HG03060 (cell line): ENCODE measurements around the gene ZFPM1.

Source experiments
- ATAC-seq: cut with Tn5 transposase; IDR thresholded peaks from one replicate; pipeline ENCODE4 v1.9.1; 2021; ENCODE audit warnings: low read depth, moderate number of reproducible peaks; ENCODE audit not compliant: unreplicated experiment

ZFPM1 gene

DNA sequence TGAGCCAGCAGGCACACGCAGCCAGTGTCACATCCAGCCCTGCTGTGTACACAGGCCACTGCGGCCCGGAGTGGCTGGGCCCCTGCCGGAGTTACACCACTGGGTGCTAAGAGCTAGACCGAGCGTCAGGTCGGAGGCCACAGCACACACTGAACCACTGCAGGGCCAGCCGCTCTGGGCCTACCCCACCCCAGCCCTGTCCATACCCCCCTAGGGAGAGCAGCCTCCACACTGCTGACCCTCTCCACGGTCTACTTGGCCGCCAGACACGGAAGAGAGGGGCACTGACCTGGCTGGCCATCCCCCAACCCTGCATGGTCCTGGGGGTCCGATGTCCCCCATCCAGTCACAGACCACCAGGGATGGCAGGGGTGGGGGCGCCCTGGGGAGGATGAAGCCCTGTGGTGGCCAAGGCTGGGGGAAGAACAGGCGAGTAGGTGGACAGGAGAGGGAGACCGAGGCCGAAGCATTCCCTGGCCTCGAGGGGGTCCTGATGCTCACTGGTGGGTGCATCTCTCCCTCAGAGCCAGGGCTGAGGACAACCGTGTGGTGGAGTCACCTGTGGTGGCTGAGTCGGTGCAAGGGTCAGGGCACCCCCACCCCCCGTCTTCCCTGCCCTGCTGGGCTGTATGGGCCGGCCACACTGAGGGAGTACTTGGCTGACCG is 82.2 kb downstream of the ZFPM1 start:
- ATAC-seq, result no peak

DNA sequence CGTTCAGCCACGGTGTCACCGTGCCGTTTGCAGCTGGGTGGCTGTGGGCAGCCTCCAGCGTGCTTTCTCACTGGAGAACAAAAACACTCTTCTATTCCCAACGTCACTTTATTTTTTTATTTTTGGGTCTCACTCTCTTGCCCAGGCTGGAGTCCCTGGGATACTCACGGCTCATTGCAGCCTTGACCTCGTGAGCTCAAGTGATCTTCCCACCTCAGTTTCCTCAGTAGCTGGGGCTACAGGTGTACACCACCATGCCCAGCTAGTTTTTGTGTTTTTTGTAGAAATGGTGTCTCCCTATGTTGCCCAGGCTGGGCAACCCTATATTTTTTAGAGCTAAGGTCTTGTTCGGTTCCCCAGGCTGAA is 82.8 kb downstream of the ZFPM1 start:
- no peak for ATAC-seq

DNA sequence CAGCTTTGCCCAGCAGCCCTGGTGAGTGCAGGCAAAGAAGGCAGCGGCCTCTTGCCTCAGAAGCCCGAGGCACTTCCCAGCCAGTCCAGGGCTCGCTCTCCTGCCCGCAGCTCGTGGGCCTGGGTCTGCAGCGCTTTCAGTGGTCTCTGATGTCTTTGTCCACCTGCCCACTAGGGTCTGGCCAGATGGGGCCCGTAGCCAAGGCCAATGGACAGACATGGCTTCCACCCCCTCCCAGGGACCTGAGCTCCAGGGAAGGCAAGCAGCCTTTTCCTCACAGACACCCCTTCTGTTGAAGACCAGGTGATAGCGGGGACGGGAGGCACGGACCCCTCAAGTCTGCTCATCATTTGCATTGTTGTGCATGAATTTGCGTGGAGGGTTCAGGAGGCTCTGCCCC is 83.4 kb downstream of the ZFPM1 start:
- no peak for ATAC-seq

DNA sequence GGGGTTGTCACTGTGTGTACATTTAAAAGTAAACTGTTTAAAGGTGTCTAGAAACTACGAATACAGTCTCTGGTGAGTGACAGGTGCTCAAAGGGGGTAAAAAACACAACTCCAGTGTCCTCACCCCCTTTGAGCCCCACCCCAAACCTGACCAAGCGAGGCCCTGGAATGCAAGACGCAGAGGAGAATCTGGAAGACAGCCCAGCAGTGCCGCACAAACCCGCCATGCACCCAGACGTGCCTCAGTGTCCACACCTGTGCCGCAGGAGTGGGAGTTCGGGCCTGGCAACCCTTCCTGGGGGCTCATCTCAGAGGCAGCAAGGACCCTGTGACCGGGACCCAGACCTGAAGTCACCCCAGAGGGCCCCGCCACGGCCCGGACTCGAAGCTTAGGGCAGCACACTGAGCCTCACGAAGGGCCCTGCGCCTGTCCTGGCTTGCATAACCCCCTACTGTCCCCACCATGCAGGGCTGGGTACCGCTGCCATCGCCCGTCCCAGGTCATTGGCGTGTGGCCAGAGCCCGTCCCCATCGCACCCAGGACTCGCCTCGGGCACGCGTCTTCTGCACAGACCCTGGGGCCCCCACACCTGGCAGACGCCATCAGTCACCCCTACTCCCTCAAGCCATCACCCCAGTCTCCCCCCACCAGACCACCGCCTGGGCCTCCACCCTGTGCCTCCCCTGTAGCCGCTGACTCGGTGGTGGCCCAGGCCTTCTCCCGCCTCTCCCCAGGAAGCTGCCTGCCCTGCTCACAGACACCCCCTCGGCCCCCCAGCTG is 84.1 kb downstream of the ZFPM1 start:
- ATAC-seq, result no peak

DNA sequence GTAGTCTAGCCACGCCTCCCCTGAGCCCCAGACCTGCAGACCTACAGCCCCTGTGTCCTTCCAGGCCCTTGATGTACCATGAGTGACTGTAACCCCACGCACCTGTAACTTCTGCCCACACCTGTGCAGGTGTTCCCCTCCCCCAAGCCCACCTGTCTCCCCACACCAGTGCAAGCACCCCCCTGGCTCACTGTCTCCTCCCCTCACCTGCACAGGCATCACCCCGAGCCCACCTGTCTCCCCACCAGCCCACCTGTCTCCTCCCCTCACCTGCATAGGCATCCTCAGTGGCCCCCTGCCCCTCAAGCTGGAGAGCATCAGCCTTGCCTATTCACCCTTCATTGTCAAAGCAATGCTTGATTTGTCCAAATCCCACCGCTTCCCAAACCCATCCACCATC is 84.8 kb downstream of the ZFPM1 start:
- ATAC-seq, result no peak

DNA sequence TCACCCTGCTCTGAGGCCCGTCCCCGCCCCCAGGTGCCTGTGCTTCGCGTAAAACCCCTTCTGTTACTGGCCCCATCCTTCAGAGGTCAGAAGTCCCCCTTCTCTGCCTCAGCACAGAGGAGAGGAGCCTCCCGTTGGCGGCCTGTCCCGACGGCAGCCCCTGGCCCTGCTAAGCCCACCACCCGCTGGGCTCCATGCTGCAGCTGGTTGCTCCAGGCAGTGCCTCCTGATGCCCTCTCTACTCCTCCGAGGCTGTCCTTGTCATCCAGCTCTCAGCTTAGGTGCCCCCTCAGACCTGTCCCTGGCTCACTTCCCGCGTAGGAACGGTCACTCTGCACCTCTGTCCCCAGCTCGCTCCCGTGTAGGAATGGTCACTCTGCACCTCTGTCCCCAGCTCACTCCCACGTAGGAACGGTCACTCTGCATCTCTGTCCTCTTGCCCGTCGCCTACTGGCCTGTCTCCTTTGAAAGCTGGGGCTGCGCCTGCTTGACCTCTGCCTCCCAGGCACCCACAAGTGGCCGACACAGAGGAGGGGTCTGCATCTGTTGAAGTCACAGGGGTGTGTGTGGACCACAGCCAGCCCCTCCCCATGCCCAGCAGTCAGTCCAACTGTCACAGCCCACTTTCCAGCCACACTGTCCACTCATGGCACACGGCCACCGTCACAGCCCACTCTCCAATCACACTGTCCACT is 85.4 kb downstream of the ZFPM1 start:
- no peak for ATAC-seq

DNA sequence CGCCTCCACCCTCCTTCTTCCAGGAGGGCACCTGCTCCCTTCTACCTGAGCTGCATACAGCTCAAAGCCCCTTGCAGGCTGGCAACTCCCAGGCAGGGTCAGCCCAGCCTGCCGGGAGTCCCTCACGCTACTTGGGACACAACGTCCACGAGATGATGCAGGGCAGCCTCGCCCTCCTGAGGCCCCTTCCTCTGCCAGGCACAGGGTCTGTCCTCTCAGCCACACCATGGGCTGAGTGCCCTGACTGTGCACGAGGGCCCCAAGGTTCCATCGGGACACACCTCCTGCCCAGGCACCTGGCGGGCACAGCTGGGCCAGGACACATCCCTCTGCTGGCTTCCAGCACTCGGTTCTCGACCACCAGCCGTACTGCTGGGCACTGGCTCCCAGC is 86.2 kb downstream of the ZFPM1 start:
- no peak for ATAC-seq

DNA sequence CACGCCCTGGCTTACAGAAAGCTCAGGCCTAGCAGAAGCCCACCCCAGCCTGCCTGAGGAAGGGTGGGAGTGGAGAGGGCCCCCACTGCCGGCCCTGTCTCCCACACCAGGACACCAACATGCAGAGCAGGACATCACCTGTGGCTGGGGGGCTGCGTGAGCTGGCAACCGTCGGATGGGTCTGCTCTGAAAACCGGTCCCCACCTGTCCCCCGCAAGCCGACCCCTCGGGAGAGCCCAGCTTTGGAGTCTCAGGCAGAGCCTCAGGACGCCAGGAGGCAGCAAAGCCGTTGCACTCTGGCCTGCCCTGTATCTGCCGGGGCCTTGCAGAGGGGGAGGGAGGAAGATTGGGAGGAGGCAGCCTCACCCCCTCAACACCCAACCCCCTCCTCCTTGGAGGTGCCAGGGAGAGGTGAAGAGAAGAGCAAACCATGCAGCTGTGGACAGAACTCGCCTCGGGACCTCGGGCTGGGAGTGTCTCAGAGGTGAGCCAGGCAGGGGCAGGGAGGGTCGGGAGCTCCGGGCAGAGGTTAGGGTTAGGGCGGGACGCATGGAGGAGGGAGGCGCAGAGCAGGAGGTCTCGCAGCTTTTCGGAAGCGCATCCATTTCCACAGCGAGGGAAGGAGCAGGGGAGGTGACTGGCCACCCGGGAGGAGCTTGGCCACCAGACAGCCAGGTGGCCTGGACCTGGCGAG is 86.7 kb downstream of the ZFPM1 start:
- no peak for ATAC-seq

DNA sequence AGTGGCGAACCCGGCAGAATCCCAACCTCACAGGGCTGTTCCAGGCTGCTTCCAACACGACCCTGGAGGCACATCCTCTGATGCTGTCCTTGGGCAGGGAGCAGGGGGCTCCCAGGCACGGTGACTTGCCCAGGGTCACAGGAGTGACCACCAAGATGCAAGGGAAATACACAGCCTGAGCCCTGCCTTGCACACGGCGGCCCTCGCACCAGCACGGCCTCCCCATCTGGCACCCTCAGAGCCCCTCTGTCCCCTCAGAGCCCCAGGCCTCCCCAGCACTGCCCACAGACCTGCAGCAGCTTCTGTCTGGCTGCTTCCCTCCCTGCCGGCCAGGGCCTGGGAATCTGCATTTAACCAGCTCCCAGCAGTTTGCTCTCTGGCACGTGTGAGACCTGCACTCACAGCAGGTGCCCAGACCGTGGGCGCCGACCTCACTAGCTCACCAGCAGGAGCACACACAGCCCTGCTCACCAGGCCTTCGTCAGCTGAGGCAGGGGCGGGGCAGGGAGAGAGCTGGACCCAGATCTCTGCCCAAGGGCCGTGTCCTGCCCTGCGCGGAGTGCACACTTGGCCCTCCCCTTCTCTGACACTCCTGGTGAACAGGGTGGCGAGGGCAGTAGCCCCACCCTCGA is 87.4 kb downstream of the ZFPM1 start:
- ATAC-seq, result no peak

DNA sequence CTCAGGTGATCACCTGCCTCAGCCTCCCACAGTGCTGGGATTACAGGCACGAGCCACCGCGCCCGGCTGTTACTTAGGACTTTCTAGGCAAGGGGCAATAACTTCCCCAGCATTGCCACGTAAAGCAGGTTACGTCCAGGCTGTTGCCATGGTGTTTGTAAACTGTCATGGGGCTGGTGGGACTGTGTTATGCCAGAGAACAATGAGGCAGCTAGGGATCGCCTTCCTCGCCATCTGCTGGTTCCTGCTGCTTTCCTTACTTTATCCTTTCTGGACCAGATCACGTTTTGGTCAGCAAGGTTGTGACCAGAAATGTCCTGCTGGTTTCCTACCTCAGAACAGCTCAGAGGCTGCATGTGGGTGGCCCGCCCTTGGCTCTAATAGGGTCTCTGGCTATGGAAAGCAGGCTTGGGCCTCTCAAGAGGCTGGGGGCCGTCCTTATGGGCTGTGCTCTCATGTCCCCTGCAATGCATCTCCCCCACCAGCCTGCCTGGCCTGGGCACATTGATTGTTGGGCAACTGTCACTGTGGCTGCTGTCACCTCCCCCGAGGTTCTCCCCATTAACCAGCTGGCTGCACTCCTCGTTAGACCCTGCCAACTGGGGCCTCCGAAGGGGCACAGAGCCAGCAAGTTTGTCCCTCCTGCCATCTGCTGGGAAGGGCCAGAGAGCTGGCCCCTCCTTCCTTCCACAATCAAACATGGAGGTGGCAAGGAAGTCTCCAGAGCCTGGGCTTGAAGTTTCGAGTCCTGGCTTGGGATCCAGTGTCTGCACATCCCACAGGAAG is 88.9 kb downstream of the ZFPM1 start:
- ATAC-seq, result no peak

DNA sequence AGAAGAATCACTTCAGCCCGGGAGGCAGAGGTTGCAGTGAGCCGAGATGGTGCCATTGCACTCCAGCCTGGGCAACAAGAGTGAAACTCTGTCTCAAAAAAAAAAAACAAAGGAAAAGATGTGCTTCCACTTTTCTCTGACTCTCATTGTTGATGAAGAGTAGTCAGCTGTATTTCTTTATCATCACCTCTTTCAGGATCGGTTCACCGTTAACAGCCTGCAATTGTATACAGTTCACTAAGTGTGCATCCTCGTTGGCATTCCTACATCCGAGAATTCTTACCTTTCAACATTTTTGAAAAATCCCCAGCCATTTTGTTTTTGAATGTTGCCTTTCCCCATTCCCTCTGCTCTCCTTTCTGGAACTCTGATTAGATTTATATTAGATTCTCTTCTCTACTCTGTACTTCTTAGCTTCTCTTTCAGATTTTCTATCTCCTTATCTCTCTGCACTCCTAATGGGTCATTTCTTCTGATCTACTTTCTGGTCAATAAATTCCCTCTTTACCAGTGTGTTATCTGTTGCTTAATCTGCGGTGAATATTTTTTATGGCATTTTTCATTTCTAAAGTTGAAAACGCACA is 90.2 kb downstream of the ZFPM1 start:
- ATAC-seq, result no peak

DNA sequence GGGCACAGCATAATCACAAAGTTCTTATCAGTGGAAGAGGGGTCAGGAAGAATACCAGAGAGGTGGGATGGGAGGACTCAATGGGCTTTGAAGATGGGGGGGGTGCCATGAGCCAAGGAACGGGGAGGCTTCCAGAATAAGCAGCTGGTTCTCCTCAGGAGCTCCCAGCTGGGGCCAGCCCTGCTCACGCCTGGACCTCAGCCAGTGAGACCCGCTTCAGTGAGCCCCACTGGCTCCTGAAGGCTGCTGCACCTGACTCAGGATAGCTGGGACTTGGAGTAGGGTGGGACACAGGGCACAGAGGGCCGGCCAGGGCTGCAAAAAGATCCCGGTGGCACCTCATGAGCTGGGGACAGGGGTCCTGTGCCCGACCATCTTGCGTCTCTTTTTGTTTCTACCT is 92.7 kb downstream of the ZFPM1 start:
- no peak for ATAC-seq

DNA sequence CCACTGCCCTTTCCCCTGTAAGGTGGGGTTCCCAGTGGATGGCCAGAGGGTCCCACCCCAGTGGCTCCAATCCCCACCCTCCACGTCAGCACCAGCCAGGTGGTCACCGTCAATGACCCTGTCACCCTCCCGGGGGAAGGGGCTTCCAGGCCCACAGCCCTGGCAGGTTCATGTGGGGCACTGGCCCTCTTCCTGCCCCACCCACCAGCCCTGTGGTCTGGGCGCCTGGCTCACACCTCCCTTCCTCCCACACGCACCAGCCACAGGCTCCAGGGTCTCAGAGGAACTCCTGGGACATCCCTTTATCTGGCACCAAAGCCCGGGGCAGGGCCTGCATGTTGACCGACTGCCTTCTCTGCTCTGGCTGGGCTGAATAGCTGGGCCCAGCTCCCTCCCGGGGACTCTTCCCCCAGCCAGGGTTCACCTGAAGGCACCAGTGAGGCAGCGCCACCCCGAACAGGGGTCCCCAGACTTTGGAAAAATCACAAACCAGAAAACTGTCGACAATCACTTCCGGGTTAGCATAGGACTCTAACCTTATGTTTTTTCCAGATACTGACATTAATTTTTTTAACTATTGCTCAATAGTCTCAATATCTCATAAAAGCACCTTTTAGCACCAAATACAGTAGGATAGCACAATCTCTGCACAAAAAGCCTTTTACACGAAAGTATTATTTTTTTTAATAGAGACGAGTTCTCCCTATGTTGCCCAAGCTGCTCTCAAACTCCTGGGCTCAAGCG is 95.2 kb downstream of the ZFPM1 start:
- no peak for ATAC-seq

DNA sequence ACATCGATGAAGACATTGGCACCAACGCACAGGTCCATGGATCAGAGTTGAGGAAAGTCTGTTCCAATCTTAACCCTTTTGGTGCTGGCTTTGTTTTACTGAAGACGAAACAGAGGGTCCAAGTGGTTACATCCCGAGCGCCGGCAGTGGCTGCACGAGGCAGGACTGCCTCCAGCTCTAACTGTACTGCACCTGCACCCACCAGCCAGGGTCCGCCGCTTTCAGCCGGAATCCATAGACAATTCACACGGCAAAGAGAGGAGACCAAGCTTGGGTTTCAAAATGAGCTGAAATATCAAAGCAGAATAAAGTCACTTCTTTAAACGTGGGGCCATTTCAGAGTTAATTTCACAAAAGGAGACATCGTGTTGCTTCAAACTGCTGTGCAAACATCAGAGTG is 95.9 kb downstream of the ZFPM1 start:
- ATAC-seq, result no peak

DNA sequence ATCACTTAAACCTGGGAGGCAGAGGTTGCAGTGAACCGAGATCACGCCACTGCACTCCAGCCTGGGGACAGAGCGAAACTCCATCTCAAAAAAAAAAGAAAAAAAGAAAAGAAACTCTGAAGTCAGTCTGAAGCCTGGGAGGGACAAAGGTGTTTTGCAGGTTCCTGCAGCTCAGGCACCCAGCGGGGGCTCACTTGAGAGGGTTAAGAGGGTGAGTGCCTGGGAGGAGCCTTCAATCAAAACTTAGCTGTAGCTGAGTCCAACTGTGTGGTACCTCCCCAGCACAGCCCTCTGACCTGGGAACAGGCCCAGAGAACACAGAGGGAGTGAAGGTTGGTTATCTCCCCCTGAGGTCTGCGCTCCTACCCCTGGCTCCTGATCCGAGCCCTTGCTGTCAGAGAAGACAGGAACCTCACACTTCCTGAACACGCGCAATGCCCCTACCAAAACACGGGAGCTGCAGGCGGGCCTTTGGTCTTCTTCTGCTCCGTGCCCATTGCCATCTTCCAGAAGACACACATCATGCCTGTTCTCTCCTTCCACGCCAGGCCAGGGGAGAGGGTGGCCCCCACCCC is 96.7 kb downstream of the ZFPM1 start:
- no peak for ATAC-seq

DNA sequence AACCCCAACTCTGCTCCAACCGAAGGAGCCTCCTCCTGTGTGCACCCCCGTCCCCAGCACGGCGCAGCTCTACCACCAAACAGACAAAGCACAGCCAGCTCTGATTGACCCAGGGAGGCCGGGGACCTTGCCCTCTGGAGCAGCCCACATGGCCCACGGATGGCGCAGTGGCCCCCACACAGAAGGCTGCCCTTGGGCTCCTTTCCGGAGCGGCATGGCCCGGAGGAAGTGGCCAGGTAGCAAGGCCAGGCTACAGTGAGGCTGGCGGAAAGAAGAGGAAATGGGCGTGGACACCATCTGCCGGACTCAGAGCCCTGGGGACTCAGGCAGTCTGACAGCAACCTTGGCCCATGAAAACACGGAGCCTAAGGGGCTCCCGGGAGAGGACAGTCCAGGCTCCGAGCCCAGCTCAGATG is 97.2 kb downstream of the ZFPM1 start:
- no peak for ATAC-seq

DNA sequence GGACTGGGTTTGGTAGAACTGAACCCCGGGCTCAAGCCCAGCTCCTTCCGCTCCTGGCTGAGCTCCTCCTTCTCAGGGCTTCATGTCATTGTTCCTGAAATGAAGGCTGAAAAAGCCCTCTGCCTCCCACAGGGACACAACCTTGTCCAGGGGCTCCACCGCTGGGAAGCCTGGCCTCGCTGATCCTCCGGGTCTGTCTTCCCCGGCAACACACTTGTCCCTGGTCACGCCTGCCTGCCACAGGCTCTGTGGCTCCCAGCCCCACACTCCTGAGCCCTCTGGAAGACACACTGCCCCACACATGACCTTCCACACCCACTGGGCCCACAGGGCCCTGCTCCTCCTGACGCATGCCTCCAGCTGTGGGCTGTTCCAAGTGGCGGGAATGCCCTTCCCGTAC is 99.1 kb downstream of the ZFPM1 start:
- no peak for ATAC-seq

DNA sequence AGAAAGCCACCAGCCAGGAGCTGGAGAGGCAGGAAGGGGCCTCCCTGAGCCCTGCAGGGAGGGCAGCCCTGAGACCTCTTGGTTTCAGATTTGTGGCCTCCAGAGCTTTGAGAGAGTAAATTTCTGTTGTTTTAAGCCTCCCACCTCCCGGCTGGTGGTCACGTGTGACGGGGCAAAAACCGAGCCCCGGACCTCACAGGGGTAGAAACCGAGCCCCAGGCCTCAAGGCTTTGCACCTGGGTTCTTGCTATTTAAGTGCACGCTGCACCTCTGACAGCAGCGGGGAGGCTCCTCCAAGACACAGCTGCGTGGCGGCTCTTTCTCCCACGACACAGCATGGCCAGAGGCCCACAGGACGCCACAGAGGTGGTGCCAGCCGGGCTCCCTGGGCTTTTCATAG is 99.7 kb downstream of the ZFPM1 start:
- no peak for ATAC-seq

DNA sequence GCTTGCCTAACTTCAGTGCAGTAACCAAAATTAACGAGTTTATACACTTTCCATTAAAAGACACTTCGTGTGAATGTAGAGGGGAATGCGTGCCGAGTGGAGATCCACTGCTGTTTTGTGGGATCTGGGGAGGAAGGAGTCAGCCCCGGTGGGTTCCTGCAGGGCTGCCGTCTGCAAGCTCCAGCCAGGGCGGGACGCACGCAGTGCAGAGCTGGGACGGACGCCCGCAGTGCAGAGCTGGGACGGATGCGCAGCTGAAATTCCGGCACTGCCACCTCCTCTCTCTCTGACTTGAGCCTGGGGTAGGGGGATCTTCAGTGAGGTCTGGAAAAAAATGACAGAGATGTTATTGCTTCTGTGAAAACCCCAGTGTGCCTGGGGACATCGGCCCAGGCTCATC is 100.7 kb downstream of the ZFPM1 start:
- ATAC-seq, result no peak
